ENCODE data around the gene MARCKSL1.

DNA sequence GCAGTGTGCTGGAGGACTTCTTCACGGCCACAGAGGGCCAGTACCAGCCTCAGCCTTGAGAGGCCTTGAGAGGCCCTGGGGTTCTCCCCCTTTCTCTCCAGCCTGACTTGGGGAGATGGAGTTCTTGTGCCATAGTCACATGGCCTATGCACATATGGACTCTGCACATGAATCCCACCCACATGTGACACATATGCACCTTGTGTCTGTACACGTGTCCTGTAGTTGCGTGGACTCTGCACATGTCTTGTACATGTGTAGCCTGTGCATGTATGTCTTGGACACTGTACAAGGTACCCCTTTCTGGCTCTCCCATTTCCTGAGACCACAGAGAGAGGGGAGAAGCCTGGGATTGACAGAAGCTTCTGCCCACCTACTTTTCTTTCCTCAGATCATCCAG is 50.4 kb downstream of the MARCKSL1 start:
- TF ChIP-seq, protein P1, sequence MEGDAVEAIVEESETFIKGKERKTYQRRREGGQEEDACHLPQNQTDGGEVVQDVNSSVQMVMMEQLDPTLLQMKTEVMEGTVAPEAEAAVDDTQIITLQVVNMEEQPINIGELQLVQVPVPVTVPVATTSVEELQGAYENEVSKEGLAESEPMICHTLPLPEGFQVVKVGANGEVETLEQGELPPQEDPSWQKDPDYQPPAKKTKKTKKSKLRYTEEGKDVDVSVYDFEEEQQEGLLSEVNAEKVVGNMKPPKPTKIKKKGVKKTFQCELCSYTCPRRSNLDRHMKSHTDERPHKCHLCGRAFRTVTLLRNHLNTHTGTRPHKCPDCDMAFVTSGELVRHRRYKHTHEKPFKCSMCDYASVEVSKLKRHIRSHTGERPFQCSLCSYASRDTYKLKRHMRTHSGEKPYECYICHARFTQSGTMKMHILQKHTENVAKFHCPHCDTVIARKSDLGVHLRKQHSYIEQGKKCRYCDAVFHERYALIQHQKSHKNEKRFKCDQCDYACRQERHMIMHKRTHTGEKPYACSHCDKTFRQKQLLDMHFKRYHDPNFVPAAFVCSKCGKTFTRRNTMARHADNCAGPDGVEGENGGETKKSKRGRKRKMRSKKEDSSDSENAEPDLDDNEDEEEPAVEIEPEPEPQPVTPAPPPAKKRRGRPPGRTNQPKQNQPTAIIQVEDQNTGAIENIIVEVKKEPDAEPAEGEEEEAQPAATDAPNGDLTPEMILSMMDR (conservative IDR thresholded peaks at IDR 0.05) = no peak
- TF ChIP-seq EZH2 (IDR thresholded peaks at IDR 0.05; ENCODE audit: low read depth) = no peak

All from PC-9 (cell line).